K562 (cell line): ENCODE results near the gene DDX41. TPM values are rescaled to one million over a fixed set of nuclear protein-coding genes. Genes with fewer than 3 reads are reported as not detected.

Experiments
- BRD9 ChIP-seq: fragments of 450-650 bp; IDR thresholded peaks from 2 replicates; pipeline ENCODE4 v1.6.1; 2018; ENCODE audit warnings: low read depth; ENCODE audit not compliant: partially characterized antibody
- CREB1 ChIP-seq, 2 experiments: sonication (generic) in 1 of 2; formaldehyde crosslinking in 1 of 2; IDR thresholded peaks; 2 replicates each; pipeline versions ENCODE4 v1.6.1 to v1.8.0; 2012 to 2022; ENCODE audit warnings: inconsistent platforms in 1 of 2, mild to moderate bottlenecking in 1 of 2, missing genetic modification reagents in 1 of 2, moderate library complexity in 1 of 2
- HNRNPK ChIP-seq: fragments of 200-400 bp; formaldehyde crosslinking; IDR thresholded peaks from one replicate; pipeline ENCODE4 v1.6.1; 2018; ENCODE audit warnings: mild to moderate bottlenecking, low read depth, low read length; ENCODE audit not compliant: poor library complexity, severe bottlenecking
- MAFF ChIP-seq: IDR thresholded peaks from 2 replicates; pipeline ENCODE4 v1.6.1; 2012; ENCODE audit warnings: low read length, improper control_type of control experiment
- PHF8 ChIP-seq: fragments of 200-600 bp; sonication (generic); IDR thresholded peaks from 2 replicates; pipeline ENCODE4 v1.6.1; 2012; ENCODE audit warnings: mixed run types, mild to moderate bottlenecking, inconsistent platforms, low read length, moderate library complexity, borderline replicate concordance
- POLR2AphosphoS2 ChIP-seq: IDR thresholded peaks from 2 replicates; pipeline ENCODE4 v1.6.1; 2012; ENCODE audit warnings: low read length, improper control_type of control experiment
- RBBP5 ChIP-seq: fragments of 200-600 bp; sonication (generic); IDR thresholded peaks from 2 replicates; pipeline ENCODE4 v1.6.1; 2012; ENCODE audit warnings: borderline replicate concordance, mild to moderate bottlenecking, low read length, control low read depth, inconsistent platforms; ENCODE audit not compliant: insufficient read depth, poor library complexity, severe bottlenecking
- RBM15 ChIP-seq: fragments of 200-400 bp; formaldehyde crosslinking; IDR thresholded peaks from 2 replicates; pipeline ENCODE4 v1.6.1; 2018; ENCODE audit warnings: mild to moderate bottlenecking, low read length, moderate library complexity; ENCODE audit not compliant: insufficient read depth
- SNIP1 ChIP-seq: fragments of 450-650 bp; IDR thresholded peaks from 2 replicates; pipeline ENCODE4 v1.7.1; 2017; ENCODE audit warnings: low read depth, mild to moderate bottlenecking
- SOX6 ChIP-seq: fragments of 450-650 bp; IDR thresholded peaks from 2 replicates; pipeline ENCODE4 v1.6.1; 2014; ENCODE audit warnings: mild to moderate bottlenecking
- TAF1 ChIP-seq: IDR thresholded peaks from 2 replicates; pipeline ENCODE4 v1.6.1; 2011; ENCODE audit warnings: mild to moderate bottlenecking, low read length, moderate library complexity; ENCODE audit not compliant: insufficient read depth, control insufficient read depth, severe bottlenecking; ENCODE audit errors: extremely low read depth
- YY1 ChIP-seq, 3 experiments: IDR thresholded peaks; 2 replicates each; pipeline ENCODE4 v1.6.1; 2011; ENCODE audit warnings: low read length in 2 of 3, mild to moderate bottlenecking in 2 of 3, moderate library complexity in 2 of 3, borderline replicate concordance in 1 of 3, control low read depth in 1 of 3, low read depth in 1 of 3; ENCODE audit not compliant: insufficient read depth in 3 of 3, insufficient replicate concordance in 2 of 3, control insufficient read depth in 1 of 3, insufficient read length in 1 of 3; ENCODE audit errors: extremely low read depth in 1 of 3
- polyA plus RNA-seq, 8 experiments: library from polyadenylated mRNA; depleted of rRNA in 4 of 8; stranded (reverse) in 5 of 8; unstranded in 3 of 8; fragments of >200 nt; fragmentation: Nextera tagmentation in 2 of 8; fragmentation: Illumina TruSeq in 1 of 8; extraction: Ambion mirVana in 2 of 8; extraction: Trizol in 1 of 8; gene quantifications; 2 replicates each; pipeline versions ENCODE4 v1.2.1 to v1.2.3, GENCODE V29; 2011 to 2014; ENCODE audit warnings: inconsistent platforms in 1 of 8, missing spikeins in 1 of 8
- total RNA-seq, 7 experiments: library from RNA; depleted of rRNA in 6 of 7; stranded (reverse); fragments of >200 nt in 6 of 7; fragmentation: Illumina TruSeq in 2 of 7; extraction: Trizol in 2 of 7; gene quantifications; 2 replicates each; pipeline versions ENCODE4 v1.2.1 to v1.2.3, GENCODE V29; 2011 to 2021; ENCODE audit warnings: low replicate concordance in 1 of 7
- TF ChIP-seq, protein P1 (sequence below), 2 experiments: fragments of 200-800 bp in 1 of 2; sonication (Bioruptor generic) in 1 of 2; sonication (generic) in 1 of 2; formaldehyde crosslinking in 1 of 2; IDR thresholded peaks in 1 of 2; conservative IDR thresholded peaks in 1 of 2; 2 replicates each; pipeline versions ENCODE4 v1.5.0 to v1.6.1; 2016 to 2020; ENCODE audit warnings: missing compliant biosample characterization in 1 of 2, missing genetic modification characterization in 1 of 2, missing genetic modification reagents in 1 of 2
- TF ChIP-seq, protein P2 (sequence below): sonication (generic); formaldehyde crosslinking; IDR thresholded peaks from 2 replicates; pipeline ENCODE4 v1.5.0; 2020; ENCODE audit warnings: missing genetic modification reagents
- TF ChIP-seq, protein P3 (sequence below): fragments of 250-450 bp; sonication (Bioruptor Pico); IDR thresholded peaks from 2 replicates; pipeline ENCODE4 v1.9.0; 2021; ENCODE audit warnings: mild to moderate bottlenecking, inconsistent platforms
- TF ChIP-seq, protein P4 (sequence below), 2 experiments: IDR thresholded peaks; 2 replicates each; pipeline ENCODE4 v1.6.1; 2012; ENCODE audit warnings: improper control_type of control experiment in 2 of 2, low read depth in 2 of 2, low read length in 2 of 2, borderline replicate concordance in 1 of 2
- TF ChIP-seq, protein P5 (sequence below): fragments of 250-450 bp; sonication (Bioruptor Pico); IDR thresholded peaks from 2 replicates; pipeline ENCODE4 v1.5.0; 2021

The DDX41 gene
- total and polyA plus RNA-seq, 9 of the 15 experiments (the other 6 are each of a cell fraction or from before 2014, with no cell fraction given), result 38.2 to 284 (median 116) TPM

DNA sequence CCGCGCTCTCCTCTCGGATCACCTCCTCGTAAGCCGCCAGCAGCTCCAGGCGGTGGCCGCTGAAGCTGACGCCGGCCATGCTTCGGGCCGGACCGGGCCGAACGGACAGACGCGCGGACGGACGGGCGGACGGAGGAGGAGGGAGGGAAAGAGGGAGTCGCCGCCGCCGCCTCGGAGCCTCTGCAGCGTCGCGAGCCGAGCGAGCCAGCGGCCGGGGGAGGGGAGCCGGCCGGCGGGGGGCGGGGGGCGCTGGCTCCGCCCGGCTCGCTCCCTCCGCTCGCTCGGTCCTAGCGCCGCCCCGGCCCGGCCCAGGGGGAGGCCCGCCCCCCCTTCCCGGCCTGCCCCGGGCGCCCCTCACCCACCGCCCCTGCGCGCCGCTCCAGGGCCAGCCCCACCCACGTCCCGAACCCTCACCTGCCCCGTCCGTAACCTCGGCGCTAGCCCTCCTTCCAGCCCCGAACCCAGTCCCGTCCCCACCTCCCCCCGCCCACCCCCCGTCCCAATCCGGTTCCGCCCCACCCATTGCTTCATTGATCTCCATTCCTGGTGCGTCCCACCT, 43.2 kb downstream of the DDX41 start, which contains the start of gene DBN1 (continued):
- TF ChIP-seq, protein P1, sequence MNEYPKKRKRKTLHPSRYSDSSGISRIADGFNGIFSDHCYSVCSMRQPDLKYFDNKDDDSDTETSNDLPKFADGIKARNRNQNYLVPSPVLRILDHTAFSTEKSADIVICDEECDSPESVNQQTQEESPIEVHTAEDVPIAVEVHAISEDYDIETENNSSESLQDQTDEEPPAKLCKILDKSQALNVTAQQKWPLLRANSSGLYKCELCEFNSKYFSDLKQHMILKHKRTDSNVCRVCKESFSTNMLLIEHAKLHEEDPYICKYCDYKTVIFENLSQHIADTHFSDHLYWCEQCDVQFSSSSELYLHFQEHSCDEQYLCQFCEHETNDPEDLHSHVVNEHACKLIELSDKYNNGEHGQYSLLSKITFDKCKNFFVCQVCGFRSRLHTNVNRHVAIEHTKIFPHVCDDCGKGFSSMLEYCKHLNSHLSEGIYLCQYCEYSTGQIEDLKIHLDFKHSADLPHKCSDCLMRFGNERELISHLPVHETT (CRISPR knock-in tag; conservative IDR thresholded peaks at IDR 0.05 in 1 of 2, IDR thresholded peaks at IDR 0.05 in 1 of 2), result peak in 1 of 2 experiments; percentile 47; a peak in 1 of 4 replicates
- TF ChIP-seq, protein P2, sequence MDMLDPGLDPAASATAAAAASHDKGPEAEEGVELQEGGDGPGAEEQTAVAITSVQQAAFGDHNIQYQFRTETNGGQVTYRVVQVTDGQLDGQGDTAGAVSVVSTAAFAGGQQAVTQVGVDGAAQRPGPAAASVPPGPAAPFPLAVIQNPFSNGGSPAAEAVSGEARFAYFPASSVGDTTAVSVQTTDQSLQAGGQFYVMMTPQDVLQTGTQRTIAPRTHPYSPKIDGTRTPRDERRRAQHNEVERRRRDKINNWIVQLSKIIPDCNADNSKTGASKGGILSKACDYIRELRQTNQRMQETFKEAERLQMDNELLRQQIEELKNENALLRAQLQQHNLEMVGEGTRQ (CRISPR knock-in tag), result no peak
- TF ChIP-seq CREB1 (IDR thresholded peaks at IDR 0.05) (no peak), CREB1 (CRISPR knock-in tag; IDR thresholded peaks at IDR 0.05) (no peak), BRD9 (no peak), TAF1 (peak; percentile 61), SOX6 (no peak), HNRNPK (peak; percentile 40), RBBP5 (peak; percentile 18), SNIP1 (no peak), YY1 (IDR thresholded peaks at IDR 0.05; ENCODE audit: borderline replicate concordance in 1 of 3, control insufficient read depth in 1 of 3, extremely low read depth in 1 of 3, insufficient read depth in 3 of 3, insufficient read length in 1 of 3, insufficient replicate concordance in 2 of 3, low read depth in 1 of 3, low read length in 2 of 3) (peak in 1 of 3 experiments; percentile 19), PHF8 (peak; percentile 49; the same call in 1 of the 2 replicates), MAFF (no peak), RBM15 (no peak), POLR2AphosphoS2 (no peak)
- TF ChIP-seq, protein P3, sequence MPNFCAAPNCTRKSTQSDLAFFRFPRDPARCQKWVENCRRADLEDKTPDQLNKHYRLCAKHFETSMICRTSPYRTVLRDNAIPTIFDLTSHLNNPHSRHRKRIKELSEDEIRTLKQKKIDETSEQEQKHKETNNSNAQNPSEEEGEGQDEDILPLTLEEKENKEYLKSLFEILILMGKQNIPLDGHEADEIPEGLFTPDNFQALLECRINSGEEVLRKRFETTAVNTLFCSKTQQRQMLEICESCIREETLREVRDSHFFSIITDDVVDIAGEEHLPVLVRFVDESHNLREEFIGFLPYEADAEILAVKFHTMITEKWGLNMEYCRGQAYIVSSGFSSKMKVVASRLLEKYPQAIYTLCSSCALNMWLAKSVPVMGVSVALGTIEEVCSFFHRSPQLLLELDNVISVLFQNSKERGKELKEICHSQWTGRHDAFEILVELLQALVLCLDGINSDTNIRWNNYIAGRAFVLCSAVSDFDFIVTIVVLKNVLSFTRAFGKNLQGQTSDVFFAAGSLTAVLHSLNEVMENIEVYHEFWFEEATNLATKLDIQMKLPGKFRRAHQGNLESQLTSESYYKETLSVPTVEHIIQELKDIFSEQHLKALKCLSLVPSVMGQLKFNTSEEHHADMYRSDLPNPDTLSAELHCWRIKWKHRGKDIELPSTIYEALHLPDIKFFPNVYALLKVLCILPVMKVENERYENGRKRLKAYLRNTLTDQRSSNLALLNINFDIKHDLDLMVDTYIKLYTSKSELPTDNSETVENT (CRISPR knock-in tag), result no peak
- TF ChIP-seq, protein P4, sequence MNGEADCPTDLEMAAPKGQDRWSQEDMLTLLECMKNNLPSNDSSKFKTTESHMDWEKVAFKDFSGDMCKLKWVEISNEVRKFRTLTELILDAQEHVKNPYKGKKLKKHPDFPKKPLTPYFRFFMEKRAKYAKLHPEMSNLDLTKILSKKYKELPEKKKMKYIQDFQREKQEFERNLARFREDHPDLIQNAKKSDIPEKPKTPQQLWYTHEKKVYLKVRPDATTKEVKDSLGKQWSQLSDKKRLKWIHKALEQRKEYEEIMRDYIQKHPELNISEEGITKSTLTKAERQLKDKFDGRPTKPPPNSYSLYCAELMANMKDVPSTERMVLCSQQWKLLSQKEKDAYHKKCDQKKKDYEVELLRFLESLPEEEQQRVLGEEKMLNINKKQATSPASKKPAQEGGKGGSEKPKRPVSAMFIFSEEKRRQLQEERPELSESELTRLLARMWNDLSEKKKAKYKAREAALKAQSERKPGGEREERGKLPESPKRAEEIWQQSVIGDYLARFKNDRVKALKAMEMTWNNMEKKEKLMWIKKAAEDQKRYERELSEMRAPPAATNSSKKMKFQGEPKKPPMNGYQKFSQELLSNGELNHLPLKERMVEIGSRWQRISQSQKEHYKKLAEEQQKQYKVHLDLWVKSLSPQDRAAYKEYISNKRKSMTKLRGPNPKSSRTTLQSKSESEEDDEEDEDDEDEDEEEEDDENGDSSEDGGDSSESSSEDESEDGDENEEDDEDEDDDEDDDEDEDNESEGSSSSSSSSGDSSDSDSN (IDR thresholded peaks at IDR 0.05; ENCODE audit: borderline replicate concordance in 1 of 2, low read depth in 2 of 2, low read length in 2 of 2), result 0 out of 4 replicates have a peak, but pooled peaks of 1 of the 2 experiments have one; percentile 29
- TF ChIP-seq, protein P5, sequence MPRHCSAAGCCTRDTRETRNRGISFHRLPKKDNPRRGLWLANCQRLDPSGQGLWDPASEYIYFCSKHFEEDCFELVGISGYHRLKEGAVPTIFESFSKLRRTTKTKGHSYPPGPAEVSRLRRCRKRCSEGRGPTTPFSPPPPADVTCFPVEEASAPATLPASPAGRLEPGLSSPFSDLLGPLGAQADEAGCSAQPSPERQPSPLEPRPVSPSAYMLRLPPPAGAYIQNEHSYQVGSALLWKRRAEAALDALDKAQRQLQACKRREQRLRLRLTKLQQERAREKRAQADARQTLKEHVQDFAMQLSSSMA (CRISPR knock-in tag), result no peak
